Activated T-cell treated with anti-CD3 and anti-CD28 coated beads for 24 hours (primary cell): ENCODE measurements around the gene DTHD1.

Source experiments
- DNase-seq: peaks from one replicate; pipeline ENCODE4 v3.0.0-alpha.2; 2020; ENCODE audit warnings: low read depth

The DTHD1 gene

GRCh38 chr4:36281384-36282106 is at the start of gene DTHD1:
DTHD1 (plus strand) TSS chr4:36281616; CDS start chr4:36281759, 143 bp downstream.
- peak; percentile 8 for DNase-seq

- DNase-seq = no peak
Observed at GRCh38 chr4:36233567-36234266, 47.7 kb upstream of the DTHD1 start.

DNA sequence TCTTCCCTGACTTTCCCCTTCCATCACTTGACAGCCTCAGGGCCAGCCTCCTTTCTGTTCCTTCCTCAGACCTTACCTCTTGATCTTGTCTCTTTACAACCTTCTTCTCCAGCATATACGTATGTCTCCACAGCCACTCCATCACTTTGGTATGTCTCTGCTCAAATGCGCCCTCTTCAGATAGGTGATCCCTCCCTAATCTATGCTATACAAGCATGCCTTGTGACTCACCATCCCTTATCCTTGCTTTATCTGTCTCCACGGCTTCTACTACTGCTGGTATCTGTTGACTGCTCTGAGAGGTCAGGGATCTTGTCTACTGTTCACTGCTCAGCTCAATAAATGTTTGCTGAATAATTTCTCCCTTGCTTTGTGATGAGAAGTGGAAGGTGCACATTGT is 46.1 kb upstream of the DTHD1 start:
- no peak for DNase-seq

DNA sequence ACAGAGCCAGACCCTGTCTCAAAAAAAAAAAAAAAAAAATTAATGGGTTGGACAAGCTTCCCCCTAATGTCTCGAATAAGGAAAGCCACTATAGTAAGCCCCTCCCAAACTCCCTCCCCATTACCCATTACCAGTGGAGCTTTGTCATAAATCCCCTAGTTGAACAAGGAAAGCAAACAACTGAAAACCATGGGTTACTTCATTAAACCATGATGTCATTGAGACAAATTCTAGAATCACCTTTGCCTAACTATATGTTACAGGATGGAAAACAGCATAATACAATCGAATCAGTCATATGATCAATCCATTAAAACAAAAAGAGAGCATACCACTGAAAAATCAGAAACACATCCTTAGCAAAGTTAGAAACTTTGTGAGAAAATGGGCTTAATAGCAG is 45.3 kb upstream of the DTHD1 start:
- DNase-seq = no peak

DNA sequence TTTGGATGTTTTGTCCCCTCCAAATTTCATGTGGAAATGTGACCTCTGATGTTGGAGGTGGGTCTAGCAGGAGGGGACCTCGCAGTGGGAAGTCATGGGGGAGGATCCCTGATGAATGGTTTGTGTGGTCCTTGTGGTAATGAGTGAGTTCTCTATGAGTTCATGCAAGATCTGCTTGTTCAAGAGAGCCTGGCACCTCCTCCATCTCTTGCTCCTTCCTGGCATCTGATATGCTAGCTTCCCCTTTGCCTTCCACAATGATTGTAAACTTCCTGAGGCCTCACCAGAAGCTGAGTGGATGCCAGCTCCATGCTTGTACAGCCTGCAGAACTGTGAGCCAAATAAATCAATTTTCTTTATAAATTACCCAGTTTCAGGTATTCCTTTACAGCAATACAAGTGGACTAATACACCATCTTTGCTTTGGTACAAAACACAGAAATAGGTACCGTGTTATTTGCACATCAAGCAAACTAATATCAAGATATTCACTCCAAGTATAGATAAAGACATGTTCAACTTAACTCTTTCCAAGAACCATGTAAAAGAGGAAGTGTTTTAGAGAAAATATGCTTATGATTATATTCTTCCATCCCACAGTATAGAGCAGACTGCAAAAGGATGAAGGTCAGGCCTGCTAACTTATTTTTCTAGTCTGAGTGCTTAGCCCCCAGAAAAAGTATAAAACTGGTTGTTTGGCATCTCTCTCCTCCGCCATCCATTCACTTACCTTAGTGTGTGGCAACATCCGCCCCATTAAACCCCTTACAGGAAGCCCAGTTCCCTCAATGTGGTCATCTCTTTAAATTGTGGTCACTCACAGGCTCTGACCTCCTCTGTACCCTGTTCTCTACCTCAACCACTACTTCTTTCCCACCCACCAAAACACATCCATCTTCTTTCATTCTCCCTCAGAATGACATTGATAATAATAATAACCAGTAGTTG is 43.8 kb upstream of the DTHD1 start:
- DNase-seq = no peak

DNA sequence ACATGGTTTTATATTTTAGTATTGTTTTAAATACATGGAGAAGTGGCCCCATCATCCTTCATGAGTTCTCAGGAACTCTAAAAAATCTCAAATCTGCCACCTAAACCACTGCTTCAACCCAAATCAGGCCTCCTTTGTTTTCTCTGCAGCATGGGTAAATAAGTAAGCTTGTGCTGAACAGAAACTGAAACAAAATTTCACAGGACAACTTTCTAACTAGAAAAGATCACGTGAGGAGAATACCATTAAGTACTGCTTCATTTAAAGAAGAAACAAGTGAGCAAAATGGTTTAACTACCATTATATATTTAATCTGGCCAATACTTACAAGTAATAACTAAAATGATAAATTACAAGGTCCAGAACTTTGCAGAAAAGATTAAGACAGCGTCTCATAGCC is 39.6 kb upstream of the DTHD1 start:
- DNase-seq = no peak

DNA sequence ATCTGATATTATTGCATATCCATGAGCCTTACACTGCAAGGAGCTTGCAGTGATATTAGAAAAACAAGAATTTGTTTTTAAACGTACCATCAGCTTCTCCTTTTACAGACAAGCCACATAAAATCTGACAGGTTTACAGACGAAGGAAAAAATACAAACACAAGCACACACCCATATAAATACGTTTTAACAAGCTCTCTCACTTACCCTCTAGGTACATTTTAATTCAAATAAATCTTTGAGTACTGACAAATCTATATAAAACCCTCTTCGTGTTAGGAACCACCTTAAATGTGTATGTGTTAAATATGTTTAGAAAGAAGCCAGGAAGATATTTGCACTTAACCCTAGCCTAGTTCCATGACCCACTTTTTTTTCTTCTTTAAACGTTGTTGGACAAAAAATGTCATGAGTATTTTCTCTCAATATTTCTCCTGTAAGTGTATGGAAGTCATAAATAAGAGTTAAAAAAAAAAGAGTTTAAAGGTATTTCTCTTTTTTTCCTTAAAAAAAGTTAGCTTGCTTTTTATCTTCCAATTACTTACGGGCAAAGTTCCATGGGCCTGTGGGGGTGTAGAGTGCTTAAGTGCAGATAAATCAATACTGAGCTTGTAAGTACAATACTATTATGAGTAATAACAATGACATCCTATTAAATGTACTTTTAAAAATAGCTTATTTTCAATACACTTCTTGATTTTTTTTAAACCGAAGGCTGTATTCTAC is 38.6 kb upstream of the DTHD1 start:
- no peak for DNase-seq

GRCh38 chr4:36243355-36244256 is 37.8 kb upstream of the DTHD1 start:
- peak; percentile 32 for DNase-seq

DNA sequence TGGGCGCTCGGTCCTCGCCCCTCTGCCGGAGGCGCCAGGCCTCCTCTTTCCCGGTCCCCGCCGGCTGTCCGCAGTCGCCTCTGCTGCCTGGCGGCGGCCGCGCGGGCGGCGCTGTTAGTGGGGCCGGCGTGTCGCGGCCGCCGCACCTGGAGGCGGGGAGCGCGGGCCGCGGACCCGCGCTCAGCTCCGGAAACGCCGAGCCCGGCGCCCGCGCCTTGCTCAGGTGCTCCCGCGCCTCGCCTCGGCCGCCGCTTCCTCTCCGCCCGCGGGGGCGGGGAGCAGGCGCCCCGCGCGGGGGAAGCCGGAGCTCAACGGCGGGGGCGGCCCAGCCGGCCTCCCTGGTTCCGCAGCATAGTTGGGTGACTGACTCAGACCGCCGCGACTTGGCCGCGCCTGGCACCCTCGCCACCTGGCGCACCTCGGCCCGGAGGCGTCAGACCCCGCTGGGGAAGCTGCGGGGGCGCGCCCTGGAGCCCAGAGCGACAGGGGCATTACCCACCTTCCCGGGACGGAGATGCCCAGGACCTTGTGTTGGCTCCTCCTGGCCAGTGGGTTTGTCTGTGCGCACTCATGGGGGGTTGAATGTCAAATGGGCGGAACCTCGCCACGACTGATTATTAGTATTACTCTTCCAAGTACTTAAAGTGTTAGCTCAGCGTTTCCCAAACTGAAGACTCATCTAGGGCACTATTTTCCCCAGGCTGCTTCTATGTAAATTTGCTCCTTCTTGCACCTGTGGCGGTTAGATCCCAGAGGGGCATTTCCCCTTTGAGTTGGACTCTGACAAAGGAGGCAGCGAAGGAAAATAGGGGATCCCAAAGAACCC is 36.9 kb upstream of the DTHD1 start, which contains the start of gene ARAP2:
Gene ARAP2 (minus strand): TSS at position 258 of the 826 bp plus-strand sequence. CDS start 15,028 bp downstream, outside the sequence.
- DNase-seq = peak; percentile 60

DNA sequence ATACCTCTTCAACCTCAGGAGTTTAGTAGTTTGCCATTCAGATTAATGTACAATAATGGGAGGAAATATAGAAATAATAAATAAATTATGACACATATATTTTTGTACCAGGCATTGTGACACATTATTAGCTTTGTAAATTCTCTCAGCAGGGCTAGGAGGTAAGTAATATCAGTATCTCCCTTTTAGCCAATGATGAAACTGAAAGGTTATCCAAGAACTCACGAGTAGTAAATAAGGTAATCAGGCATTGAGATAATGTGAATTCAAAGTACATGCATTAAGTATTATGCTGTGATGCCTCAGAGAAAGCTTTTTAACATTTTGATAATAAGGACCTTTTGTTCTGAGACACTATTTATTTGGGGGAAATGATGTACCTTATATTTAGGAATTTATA is 31.8 kb upstream of the DTHD1 start:
- no peak for DNase-seq

DNA sequence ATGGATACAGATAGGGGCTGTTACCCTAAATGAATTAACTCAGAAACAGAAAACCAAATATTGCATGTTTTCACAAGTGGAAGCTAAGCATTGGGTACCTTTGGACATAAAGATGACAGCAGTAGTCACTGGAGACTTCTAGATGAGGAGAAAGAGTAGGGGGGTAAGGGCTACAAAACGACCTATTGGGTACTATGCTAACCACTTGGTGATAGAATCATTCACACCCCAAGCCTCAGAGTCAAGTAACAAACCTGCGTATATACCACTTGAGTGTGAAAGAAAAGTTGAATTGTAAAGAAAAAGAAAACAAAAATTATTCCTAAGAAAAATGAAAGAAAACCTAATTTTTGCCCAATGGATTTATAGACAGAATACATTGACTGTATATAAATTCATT is 29.4 kb upstream of the DTHD1 start:
- no peak for DNase-seq

DNA sequence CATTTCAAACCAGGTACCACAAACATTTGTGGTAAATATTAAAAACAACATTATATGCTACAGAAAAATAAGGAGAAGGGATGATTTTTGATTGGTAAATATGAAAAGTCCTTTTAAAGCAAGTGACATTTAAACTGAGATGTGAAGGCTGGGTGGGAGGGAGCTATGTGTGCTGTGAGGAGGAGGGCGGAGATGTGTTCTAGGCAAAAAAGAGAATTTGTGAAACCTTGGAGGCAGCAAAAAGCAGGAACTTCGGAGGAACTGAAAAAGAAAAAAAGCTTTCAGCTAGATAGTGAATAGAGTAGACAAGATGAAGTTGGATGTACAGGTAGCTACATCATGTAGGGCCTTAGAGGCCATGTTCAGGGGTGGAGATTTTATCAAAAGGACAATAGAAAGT is 27.0 kb upstream of the DTHD1 start:
- no peak for DNase-seq

DNA sequence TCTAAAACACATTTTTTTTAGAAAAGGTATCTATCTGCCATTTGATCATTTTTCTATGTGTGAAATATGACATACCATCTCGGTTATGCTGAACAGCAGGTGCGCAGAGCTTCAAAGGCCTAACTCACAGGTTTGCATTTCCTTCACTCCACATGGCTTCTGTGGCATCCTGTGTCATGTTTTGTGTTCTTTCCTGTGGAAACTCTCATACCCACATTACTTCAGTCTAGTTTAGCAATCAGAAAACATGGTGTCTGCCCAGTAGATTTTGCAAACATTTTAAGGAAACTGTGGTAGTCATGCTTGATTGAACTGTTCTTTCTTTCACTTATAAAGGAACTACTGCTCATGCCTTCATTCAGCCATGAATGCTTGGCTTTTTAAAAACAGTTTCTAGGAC is 25.8 kb upstream of the DTHD1 start:
- DNase-seq = peak; percentile 36

GRCh38 chr4:36256398-36256891 is 25.0 kb upstream of the DTHD1 start:
- no peak for DNase-seq

- DNase-seq = no peak
Observed at GRCh38 chr4:36260731-36261130, 20.7 kb upstream of the DTHD1 start.

- no peak for DNase-seq
Observed at GRCh38 chr4:36264207-36264826, 17.1 kb upstream of the DTHD1 start.

GRCh38 chr4:36267486-36268268 is 13.7 kb upstream of the DTHD1 start:
- DNase-seq = no peak

- no peak for DNase-seq
Observed at GRCh38 chr4:36269101-36269500, 12.3 kb upstream of the DTHD1 start.
